Measurements from ENCODE around the gene SAGE1. TPM values are rescaled to one million over a fixed set of nuclear protein-coding genes. Genes with fewer than 3 reads are reported as not detected.

The SAGE1 gene
- total RNA-seq, 2 donors from 2014 or later, result not detected

Other genes starting within 250 kb of the SAGE1 start
- not detected for gene CT45A1, start 180.1 kb upstream of the SAGE1 start, total RNA-seq
- not detected for gene CT45A3, start 125.5 kb upstream of the SAGE1 start, total RNA-seq
- gene CT45A5, start 108.2 kb upstream of the SAGE1 start, total RNA-seq, result not detected
- gene CT45A6, start 90.9 kb upstream of the SAGE1 start, total RNA-seq, result not detected
- not detected for gene CT45A2, start 73.7 kb upstream of the SAGE1 start, total RNA-seq
- not detected for gene CT45A7, start 56.4 kb upstream of the SAGE1 start, total RNA-seq
- gene CT45A8, start 39.2 kb upstream of the SAGE1 start, total RNA-seq, result not detected
- not detected for gene CT45A9, start 21.9 kb upstream of the SAGE1 start, total RNA-seq
- not detected for gene CT45A10, start 272 bp upstream of the SAGE1 start, total RNA-seq
- 10 to 100 TPM; 23.6 to 27.2 TPM for gene MMGT1, start 80.3 kb downstream of the SAGE1 start, total RNA-seq
- gene SLC9A6, start 91.7 kb downstream of the SAGE1 start, total RNA-seq, result 10 to 100 TPM; 13.1 to 17.3 TPM